Neural cell (in vitro differentiated cells): ENCODE data around the gene B3GALNT2. TPM values are rescaled to one million over a fixed set of nuclear protein-coding genes. Genes with fewer than 3 reads are reported as not detected.

Experiments used
- H2AFZ ChIP-seq: fragments of 200-600, 300-800 bp; sonication (generic), shearing (Covaris generic); 2 replicates; pipeline ENCODE4 v1.6.0; 2014; ENCODE audit warnings: low read depth, mild to moderate bottlenecking, antibody characterized with exemption, low read length, moderate library complexity
- H3F3A ChIP-seq: fragments of 200-600 bp; shearing (Covaris generic); 2 replicates; pipeline ENCODE4 v1.6.1; 2016; ENCODE audit warnings: mild to moderate bottlenecking, moderate library complexity, mixed read lengths, antibody characterized with exemption, low read length; ENCODE audit not compliant: insufficient read depth, poor library complexity, severe bottlenecking
- H3K27ac ChIP-seq: fragments of 200-600, 300-800 bp; sonication (generic), shearing (Covaris generic); 2 replicates; pipeline ENCODE4 v1.5.1; 2014; ENCODE audit warnings: mild to moderate bottlenecking, low read length, moderate library complexity
- H3K27me3 ChIP-seq: fragments of 300-800, 200-600 bp; sonication (generic), shearing (Covaris generic); 2 replicates; pipeline ENCODE4 v1.6.0; 2014; ENCODE audit warnings: mild to moderate bottlenecking, low read depth, low read length, moderate library complexity; ENCODE audit not compliant: insufficient read depth
- H3K36me3 ChIP-seq: fragments of 300-800, 200-600 bp; sonication (generic), shearing (Covaris generic); 2 replicates; pipeline ENCODE4 v1.5.1; 2014; ENCODE audit warnings: mild to moderate bottlenecking, antibody characterized with exemption, low read length, moderate library complexity; ENCODE audit not compliant: insufficient read depth
- H3K4me2 ChIP-seq: fragments of 300-800, 200-600 bp; sonication (generic), shearing (Covaris generic); 2 replicates; pipeline ENCODE4 v1.6.0; 2014; ENCODE audit warnings: mild to moderate bottlenecking, low read length
- H3K4me3 ChIP-seq: fragments of 300-800, 200-600 bp; sonication (generic), shearing (Covaris generic); 2 replicates; pipeline ENCODE4 v1.5.1; 2014; ENCODE audit warnings: mild to moderate bottlenecking, low read length, moderate library complexity
- H3K79me2 ChIP-seq: fragments of 200-600 bp; shearing (Covaris generic); replicated peaks from 2 replicates; pipeline ENCODE4 v1.6.0; 2014; ENCODE audit warnings: mild to moderate bottlenecking, low read length, moderate library complexity; ENCODE audit not compliant: insufficient read depth
- H3K9ac ChIP-seq: fragments of 300-800, 200-600 bp; sonication (generic), shearing (Covaris generic); 2 replicates; pipeline ENCODE4 v1.6.1; 2016; ENCODE audit warnings: mild to moderate bottlenecking, low read length, mixed read lengths
- H3K9me2 ChIP-seq: fragments of 200-600 bp; shearing (Covaris generic); 2 replicates; pipeline ENCODE4 v1.6.1; 2016; ENCODE audit warnings: mild to moderate bottlenecking, low read length, mixed read lengths; ENCODE audit not compliant: insufficient read depth
- H3K9me3 ChIP-seq: fragments of 200-600, 300-800 bp; sonication (generic), shearing (Covaris generic); 2 replicates; pipeline ENCODE4 v1.6.1; 2016; ENCODE audit warnings: mild to moderate bottlenecking, mixed run types, low read length, moderate library complexity, mixed read lengths
- H4K20me1 ChIP-seq: fragments of 200-600 bp; shearing (Covaris generic); 2 replicates; pipeline ENCODE4 v1.6.1; 2016; ENCODE audit warnings: mild to moderate bottlenecking, mixed run types; ENCODE audit not compliant: insufficient read depth
- CTCF ChIP-seq: fragments of 450-650 bp; IDR thresholded peaks from 2 replicates; pipeline ENCODE4 v1.5.1; 2014; ENCODE audit warnings: antibody characterized with exemption, mild to moderate bottlenecking, moderate library complexity; ENCODE audit not compliant: poor library complexity, severe bottlenecking
- EP300 ChIP-seq: fragments of 450-650 bp; conservative IDR thresholded peaks from 2 replicates; pipeline ENCODE4 v1.6.1; 2014; ENCODE audit warnings: antibody characterized with exemption, mild to moderate bottlenecking, moderate library complexity; ENCODE audit not compliant: poor library complexity, severe bottlenecking
- EZH2 ChIP-seq: fragments of 200-600, 300-800 bp; shearing (Covaris generic), sonication (generic); IDR thresholded peaks from 2 replicates; pipeline ENCODE4 v1.6.1; 2014; ENCODE audit warnings: antibody characterized with exemption, low read length, borderline replicate concordance, mild to moderate bottlenecking; ENCODE audit not compliant: insufficient read depth, poor library complexity, severe bottlenecking
- MXI1 ChIP-seq: fragments of 450-650 bp; conservative IDR thresholded peaks from 2 replicates; pipeline ENCODE4 v1.6.1; 2014; ENCODE audit warnings: antibody characterized with exemption, mild to moderate bottlenecking; ENCODE audit not compliant: poor library complexity, severe bottlenecking
- POLR2AphosphoS5 ChIP-seq: IDR thresholded peaks from 2 replicates; pipeline ENCODE4 v1.6.1; 2012
- RAD21 ChIP-seq: fragments of 450-650 bp; conservative IDR thresholded peaks from 2 replicates; pipeline ENCODE4 v1.6.1; 2014; ENCODE audit warnings: antibody characterized with exemption, mild to moderate bottlenecking, moderate library complexity
- REST ChIP-seq: IDR thresholded peaks from 2 replicates; pipeline ENCODE4 v1.6.1; 2012; ENCODE audit warnings: borderline replicate concordance
- SMC3 ChIP-seq: fragments of 450-650 bp; conservative IDR thresholded peaks from 2 replicates; pipeline ENCODE4 v1.6.1; 2014; ENCODE audit warnings: antibody characterized with exemption, mild to moderate bottlenecking, moderate library complexity; ENCODE audit not compliant: poor library complexity
- TAF1 ChIP-seq: IDR thresholded peaks from 2 replicates; pipeline ENCODE4 v1.6.1; 2012; ENCODE audit warnings: low read depth
- polyA plus RNA-seq: library from polyadenylated mRNA; depleted of rRNA; stranded (reverse); fragments of >200 nt; gene quantifications from 2 replicates; pipeline ENCODE4 v1.2.3, GENCODE V29; 2014

B3GALNT2 gene
- polyA plus RNA-seq, 1 donor from 2014 or later: 29.0 TPM

DNA sequence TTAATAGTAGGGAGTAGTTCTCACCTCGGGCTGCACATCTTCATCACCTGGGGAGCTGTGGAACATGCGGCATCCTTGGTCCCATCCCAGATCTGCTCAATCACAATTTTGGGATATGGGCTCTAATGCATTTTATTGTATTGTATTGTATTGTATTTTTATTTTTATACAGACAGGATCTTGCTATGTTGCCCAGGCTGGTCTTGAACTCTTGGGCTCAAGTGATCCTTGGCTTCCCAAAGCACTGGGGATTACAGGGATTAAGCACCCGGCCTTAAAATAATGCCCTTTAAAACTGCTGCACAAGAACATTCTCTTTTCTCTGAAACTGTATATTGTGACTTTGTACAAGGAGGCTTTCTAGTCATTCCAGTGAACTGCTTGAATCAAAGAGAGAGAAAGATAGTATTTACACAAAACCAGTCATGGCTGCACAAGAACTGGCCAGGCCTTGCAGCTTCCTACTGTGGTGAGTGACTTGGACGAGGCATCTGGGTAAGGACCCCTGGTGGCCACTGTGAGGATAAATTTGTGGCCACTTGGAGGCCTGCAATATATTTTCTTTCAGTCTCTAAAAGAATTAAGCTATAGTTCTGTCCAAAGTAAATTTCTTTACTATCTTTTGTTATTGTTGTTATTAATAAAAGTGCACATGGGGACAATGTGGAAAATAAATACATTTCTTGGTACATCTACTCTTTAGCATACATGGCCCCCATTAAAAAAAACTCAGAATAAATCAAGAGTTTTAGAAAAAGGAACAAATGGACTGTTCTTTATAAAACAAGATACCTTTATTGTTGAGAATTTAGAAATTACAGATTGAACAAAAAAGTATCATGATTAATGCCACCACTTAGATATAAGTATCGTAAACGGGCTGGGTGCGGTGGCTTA is 89.0 kb downstream of the B3GALNT2 start:
- Histone ChIP-seq H2AFZ (no peak overlapping the region), H3K27ac (no peak overlapping the region), H3F3A (no peaks in the 10 kb centered on the region), H3K9me3 (no peaks in the 10 kb centered on the region), H3K79me2 (peaks cover 3% of the 10 kb centered on the region), H3K36me3 (no peaks in the 10 kb centered on the region), H3K9ac (no peak overlapping the region), H4K20me1 (no peaks in the 10 kb centered on the region), H3K9me2 (no peaks in the 10 kb centered on the region), H3K4me3 (no peak overlapping the region), H3K27me3 (no peaks in the 10 kb centered on the region), H3K4me2 (no peak overlapping the region)
- TF ChIP-seq SMC3 (peak; percentile 64), RAD21 (peak; percentile 50), MXI1 (no peak), EZH2 (no peak), CTCF (peak; percentile 61), POLR2AphosphoS5 (no peak), REST (no peak)

GRCh38 chr1:235411489-235412486 is 92.5 kb downstream of the B3GALNT2 start:
- no peak overlapping the region for H3K4me2 ChIP-seq
- TF ChIP-seq REST (no peak), SMC3 (no peak), RAD21 (no peak), MXI1 (no peak), EP300 (no peak), EZH2 (no peak), POLR2AphosphoS5 (no peak), CTCF (no peak), TAF1 (no peak)
- H3K36me3 ChIP-seq: no peaks in the 10 kb centered on the region
- H3K9ac ChIP-seq: no peak overlapping the region
- no peaks in the 10 kb centered on the region for H3K9me3 ChIP-seq
- no peak overlapping the region for H2AFZ ChIP-seq
- no peak overlapping the region for H3K4me3 ChIP-seq
- H3K27me3 ChIP-seq: no peaks in the 10 kb centered on the region
- no peaks in the 10 kb centered on the region for H4K20me1 ChIP-seq
- H3K9me2 ChIP-seq: no peaks in the 10 kb centered on the region
- no peaks in the 10 kb centered on the region for H3K79me2 ChIP-seq
- H3K27ac ChIP-seq: no peak overlapping the region
- H3F3A ChIP-seq: no peaks in the 10 kb centered on the region
